Measurements from ENCODE around the gene KRTAP9-6. TPM values are rescaled to one million over a fixed set of nuclear protein-coding genes. Genes with fewer than 3 reads are reported as not detected.

The KRTAP9-6 gene
- polyA plus RNA-seq, 1 donor from 2014 or later: not detected

DNA sequence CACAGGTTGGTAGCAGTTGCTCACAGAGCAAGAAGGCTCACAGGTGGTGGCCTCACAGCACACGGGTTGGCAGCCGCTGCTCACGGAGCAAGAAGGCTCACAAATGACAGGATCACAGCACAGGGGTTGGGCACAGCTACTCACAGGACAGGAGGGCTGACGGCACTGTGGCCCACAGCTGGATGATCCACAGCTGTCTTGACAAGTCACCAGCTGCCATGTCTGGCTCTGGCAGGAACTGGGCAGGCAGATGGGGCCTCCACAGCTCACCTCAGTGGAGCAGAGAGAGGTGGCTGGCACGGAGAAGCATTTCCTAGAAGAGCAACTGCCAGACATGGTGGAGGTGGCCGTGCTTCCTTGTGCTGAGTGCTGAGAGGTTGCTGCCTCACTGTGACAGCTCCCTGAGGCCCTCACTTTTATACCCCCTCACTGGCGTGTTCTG is 43.8 kb downstream of the KRTAP9-6 start, which contains the start of gene KRTAP16-1:
Gene KRTAP16-1, minus strand, starts transcription at position 392 of the 442 bp plus-strand sequence. Its CDS starts 56 bp downstream, at position 336.
- Histone ChIP-seq H3K9ac (ENCODE audit: low read length) (no peak within 1 kb of the TSS), H3K36me3 (ENCODE audit: insufficient read depth, low read length) (no peaks in the 10 kb centered on the region), H2AFZ (ENCODE audit: low read depth, low read length) (no peak within 1 kb of the TSS), H3K4me3 (ENCODE audit: low read length) (no peak within 1 kb of the TSS), H3F3A (ENCODE audit: insufficient read depth, low read length, poor library complexity, severe bottlenecking) (no peaks in the 10 kb centered on the region), H3K4me2 (ENCODE audit: low read length) (no peak within 1 kb of the TSS), H3K79me2 (replicated peaks; ENCODE audit: insufficient read depth, low read length) (no peaks in the 10 kb centered on the region), H3K9me3 (ENCODE audit: low read length) (no peaks in the 10 kb centered on the region), H3K27ac (ENCODE audit: low read length) (no peak within 1 kb of the TSS), H4K20me1 (ENCODE audit: insufficient read depth) (no peaks in the 10 kb centered on the region), H3K9me2 (ENCODE audit: insufficient read depth, low read length) (no peaks in the 10 kb centered on the region), H3K27me3 (ENCODE audit: insufficient read depth, low read depth, low read length) (no peaks in the 10 kb centered on the region)
- no peak for TF ChIP-seq SMC3 (conservative IDR thresholded peaks at IDR 0.05; ENCODE audit: poor library complexity)
- no peak for TF ChIP-seq EZH2 (IDR thresholded peaks at IDR 0.05; ENCODE audit: borderline replicate concordance, insufficient read depth, low read length, poor library complexity, severe bottlenecking)
- no peak for TF ChIP-seq TAF1 (IDR thresholded peaks at IDR 0.05; ENCODE audit: low read depth)
- TF ChIP-seq, protein P1, sequence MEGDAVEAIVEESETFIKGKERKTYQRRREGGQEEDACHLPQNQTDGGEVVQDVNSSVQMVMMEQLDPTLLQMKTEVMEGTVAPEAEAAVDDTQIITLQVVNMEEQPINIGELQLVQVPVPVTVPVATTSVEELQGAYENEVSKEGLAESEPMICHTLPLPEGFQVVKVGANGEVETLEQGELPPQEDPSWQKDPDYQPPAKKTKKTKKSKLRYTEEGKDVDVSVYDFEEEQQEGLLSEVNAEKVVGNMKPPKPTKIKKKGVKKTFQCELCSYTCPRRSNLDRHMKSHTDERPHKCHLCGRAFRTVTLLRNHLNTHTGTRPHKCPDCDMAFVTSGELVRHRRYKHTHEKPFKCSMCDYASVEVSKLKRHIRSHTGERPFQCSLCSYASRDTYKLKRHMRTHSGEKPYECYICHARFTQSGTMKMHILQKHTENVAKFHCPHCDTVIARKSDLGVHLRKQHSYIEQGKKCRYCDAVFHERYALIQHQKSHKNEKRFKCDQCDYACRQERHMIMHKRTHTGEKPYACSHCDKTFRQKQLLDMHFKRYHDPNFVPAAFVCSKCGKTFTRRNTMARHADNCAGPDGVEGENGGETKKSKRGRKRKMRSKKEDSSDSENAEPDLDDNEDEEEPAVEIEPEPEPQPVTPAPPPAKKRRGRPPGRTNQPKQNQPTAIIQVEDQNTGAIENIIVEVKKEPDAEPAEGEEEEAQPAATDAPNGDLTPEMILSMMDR (IDR thresholded peaks at IDR 0.05; ENCODE audit: poor library complexity, severe bottlenecking): no peak
- TF ChIP-seq MXI1 (conservative IDR thresholded peaks at IDR 0.05; ENCODE audit: poor library complexity, severe bottlenecking): no peak
- no peak for TF ChIP-seq POLR2AphosphoS5 (IDR thresholded peaks at IDR 0.05)
- TF ChIP-seq EP300 (conservative IDR thresholded peaks at IDR 0.05; ENCODE audit: poor library complexity, severe bottlenecking): no peak
- TF ChIP-seq RAD21 (conservative IDR thresholded peaks at IDR 0.05): no peak
- TF ChIP-seq, protein P2, sequence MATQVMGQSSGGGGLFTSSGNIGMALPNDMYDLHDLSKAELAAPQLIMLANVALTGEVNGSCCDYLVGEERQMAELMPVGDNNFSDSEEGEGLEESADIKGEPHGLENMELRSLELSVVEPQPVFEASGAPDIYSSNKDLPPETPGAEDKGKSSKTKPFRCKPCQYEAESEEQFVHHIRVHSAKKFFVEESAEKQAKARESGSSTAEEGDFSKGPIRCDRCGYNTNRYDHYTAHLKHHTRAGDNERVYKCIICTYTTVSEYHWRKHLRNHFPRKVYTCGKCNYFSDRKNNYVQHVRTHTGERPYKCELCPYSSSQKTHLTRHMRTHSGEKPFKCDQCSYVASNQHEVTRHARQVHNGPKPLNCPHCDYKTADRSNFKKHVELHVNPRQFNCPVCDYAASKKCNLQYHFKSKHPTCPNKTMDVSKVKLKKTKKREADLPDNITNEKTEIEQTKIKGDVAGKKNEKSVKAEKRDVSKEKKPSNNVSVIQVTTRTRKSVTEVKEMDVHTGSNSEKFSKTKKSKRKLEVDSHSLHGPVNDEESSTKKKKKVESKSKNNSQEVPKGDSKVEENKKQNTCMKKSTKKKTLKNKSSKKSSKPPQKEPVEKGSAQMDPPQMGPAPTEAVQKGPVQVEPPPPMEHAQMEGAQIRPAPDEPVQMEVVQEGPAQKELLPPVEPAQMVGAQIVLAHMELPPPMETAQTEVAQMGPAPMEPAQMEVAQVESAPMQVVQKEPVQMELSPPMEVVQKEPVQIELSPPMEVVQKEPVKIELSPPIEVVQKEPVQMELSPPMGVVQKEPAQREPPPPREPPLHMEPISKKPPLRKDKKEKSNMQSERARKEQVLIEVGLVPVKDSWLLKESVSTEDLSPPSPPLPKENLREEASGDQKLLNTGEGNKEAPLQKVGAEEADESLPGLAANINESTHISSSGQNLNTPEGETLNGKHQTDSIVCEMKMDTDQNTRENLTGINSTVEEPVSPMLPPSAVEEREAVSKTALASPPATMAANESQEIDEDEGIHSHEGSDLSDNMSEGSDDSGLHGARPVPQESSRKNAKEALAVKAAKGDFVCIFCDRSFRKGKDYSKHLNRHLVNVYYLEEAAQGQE (IDR thresholded peaks at IDR 0.05; ENCODE audit: borderline replicate concordance): no peak

- Histone ChIP-seq H3K4me2 (ENCODE audit: low read length) (no peak overlapping the region), H3K79me2 (replicated peaks; ENCODE audit: insufficient read depth, low read length) (no peaks in the 10 kb centered on the region), H3K27ac (ENCODE audit: low read length) (no peak overlapping the region), H3K4me3 (ENCODE audit: low read length) (no peak overlapping the region), H3F3A (ENCODE audit: insufficient read depth, low read length, poor library complexity, severe bottlenecking) (no peaks in the 10 kb centered on the region), H4K20me1 (ENCODE audit: insufficient read depth) (no peaks in the 10 kb centered on the region), H2AFZ (ENCODE audit: low read depth, low read length) (no peak overlapping the region), H3K9me3 (ENCODE audit: low read length) (no peaks in the 10 kb centered on the region), H3K27me3 (ENCODE audit: insufficient read depth, low read depth, low read length) (no peaks in the 10 kb centered on the region), H3K9ac (ENCODE audit: low read length) (no peak overlapping the region), H3K36me3 (ENCODE audit: insufficient read depth, low read length) (no peaks in the 10 kb centered on the region), H3K9me2 (ENCODE audit: insufficient read depth, low read length) (no peaks in the 10 kb centered on the region)
- TF ChIP-seq RAD21 (conservative IDR thresholded peaks at IDR 0.05): no peak
- TF ChIP-seq SMC3 (conservative IDR thresholded peaks at IDR 0.05; ENCODE audit: poor library complexity): no peak
- no peak for TF ChIP-seq TAF1 (IDR thresholded peaks at IDR 0.05; ENCODE audit: low read depth)
- TF ChIP-seq, protein P2 (IDR thresholded peaks at IDR 0.05; ENCODE audit: borderline replicate concordance): no peak
- no peak for TF ChIP-seq EZH2 (IDR thresholded peaks at IDR 0.05; ENCODE audit: borderline replicate concordance, insufficient read depth, low read length, poor library complexity, severe bottlenecking)
- TF ChIP-seq EP300 (conservative IDR thresholded peaks at IDR 0.05; ENCODE audit: poor library complexity, severe bottlenecking): no peak
- TF ChIP-seq POLR2AphosphoS5 (IDR thresholded peaks at IDR 0.05): no peak
Measured at GRCh38 chr17:41311111-41311510, 45.9 kb downstream of the KRTAP9-6 start.

All from neural cell (in vitro differentiated cells).